Measurements from ENCODE around the gene SPOP.
"Not testable (repeated sequence)": the region's sequence is repeated elsewhere in the genome, so short reads cannot be mapped to it uniquely, and the experiment has no call there.

The SPOP gene

DNA sequence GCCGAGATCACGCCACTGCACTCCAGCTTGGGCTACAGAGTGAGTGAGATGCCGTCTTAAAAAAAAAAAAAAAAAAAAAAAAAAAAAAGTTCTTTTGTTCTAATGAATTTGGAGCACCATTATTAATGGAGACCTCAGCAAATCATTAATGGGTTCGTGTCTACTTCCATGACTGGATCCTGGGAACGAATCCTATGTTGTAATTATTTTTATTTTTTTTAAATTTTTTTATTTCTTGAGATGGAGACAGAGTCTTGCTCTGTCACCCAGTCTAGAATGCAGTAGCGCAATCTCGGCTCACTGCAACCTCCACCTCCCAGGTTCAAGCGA is 30.7 kb downstream of the SPOP start:
- no peak for DNase-seq

- peak; percentile 36 to 40 (median 40) for DNase-seq
Measured at GRCh38 chr17:49646391-49647255, 31.3 kb downstream of the SPOP start.

DNA sequence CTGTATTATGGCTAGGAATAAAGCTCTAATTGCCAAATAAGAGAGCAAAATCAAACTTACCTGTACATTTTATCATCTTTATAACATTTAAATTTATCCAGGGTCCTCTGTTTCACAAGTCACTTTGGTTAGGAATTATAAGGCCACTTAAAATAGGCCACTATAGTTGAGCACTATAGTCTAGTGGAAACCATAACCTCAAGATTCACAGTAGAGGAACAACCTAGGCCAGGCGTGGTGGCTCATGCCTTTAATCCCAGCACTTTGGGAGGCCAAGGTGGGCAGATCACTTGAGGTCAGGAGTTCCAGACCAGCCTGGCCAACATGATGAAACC is 31.9 kb downstream of the SPOP start:
- DNase-seq, result not testable (repeated sequence)

GRCh38 chr17:49645654-49646053 is 32.2 kb downstream of the SPOP start:
- DNase-seq, result no peak

DNA sequence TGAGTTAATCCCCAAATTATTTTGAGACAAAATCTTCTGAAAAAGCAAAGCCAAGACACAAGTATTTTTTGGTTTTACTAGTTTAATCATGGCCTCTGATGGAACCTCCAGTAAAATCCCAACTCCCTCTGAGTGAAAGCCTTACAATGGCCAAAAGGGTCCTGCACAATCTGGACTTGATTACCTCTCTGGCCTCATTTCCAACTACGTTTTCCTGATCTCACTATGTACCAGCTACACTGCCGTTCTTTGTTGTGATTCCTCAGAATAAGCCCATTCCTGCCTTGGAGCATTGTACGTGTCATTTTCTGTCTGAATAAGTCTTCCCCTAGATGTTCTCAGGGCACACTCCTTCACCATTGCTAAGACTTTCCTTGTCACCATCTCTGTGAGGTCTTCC is 37.3 kb downstream of the SPOP start:
- DNase-seq, result no peak

GRCh38 chr17:49638818-49639217 is 39.1 kb downstream of the SPOP start:
- DNase-seq, result no peak

- DNase-seq, result no peak
Measured at GRCh38 chr17:49637739-49638138, 40.2 kb downstream of the SPOP start.

DNA sequence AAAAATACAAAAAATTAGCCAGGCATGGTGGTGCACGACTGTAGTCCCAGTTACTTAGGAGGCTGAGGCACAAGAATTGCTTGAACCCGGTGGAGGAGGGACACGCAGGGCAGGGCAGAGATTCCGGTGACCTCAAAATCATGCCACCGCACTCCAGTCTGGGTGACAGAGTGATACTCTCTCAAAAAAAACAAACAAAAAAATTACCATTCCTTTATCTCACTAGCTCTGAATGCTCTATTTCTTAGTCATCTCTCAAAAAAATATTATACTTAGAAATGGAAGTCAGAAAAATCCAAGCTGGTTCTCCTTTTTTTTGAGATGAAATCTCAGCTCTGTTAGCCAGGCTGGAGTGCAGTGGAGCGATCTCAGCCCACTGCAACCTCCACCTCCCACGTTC is 40.8 kb downstream of the SPOP start:
- peak; percentile 20 to 48 (median 46) for DNase-seq

DNA sequence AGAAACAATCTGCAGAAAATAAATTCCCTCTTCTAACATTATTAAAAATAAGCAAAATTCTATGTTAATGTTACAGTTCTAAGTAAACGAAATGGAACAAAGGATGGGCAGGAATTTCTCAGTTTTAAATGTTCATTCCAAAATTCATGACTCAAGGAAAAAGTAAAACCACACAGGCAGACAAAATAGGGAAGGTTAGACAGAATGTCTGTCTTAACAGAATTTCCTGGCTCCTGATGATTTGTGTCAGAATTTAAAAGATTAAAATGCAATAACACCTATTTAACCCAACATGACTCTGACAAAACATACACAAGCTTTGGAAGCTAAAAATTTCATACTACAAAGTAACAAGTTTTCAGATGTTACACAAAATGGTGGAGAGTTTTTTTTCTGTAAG is 42.8 kb downstream of the SPOP start:
- DNase-seq, result peak in 2 of 3 donors; percentile 13 to 29

DNA sequence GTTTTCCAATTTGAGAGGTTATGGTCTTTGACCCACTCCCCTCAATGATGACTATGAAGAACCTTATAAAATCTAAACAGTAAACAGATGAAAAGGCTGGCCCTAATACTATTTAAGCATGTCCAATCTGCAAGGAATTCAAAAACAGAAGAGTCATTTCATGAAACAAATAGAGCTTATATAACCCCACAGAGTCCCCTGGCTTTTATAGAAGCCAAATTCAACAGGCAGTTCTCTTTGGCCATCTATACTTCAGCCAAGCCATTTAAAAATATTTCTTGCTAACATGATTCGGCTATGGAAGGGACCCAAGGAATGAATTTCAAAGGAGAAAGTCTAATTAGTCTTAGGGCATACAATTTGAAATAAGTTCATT is 43.4 kb downstream of the SPOP start:
- DNase-seq, result no peak

DNA sequence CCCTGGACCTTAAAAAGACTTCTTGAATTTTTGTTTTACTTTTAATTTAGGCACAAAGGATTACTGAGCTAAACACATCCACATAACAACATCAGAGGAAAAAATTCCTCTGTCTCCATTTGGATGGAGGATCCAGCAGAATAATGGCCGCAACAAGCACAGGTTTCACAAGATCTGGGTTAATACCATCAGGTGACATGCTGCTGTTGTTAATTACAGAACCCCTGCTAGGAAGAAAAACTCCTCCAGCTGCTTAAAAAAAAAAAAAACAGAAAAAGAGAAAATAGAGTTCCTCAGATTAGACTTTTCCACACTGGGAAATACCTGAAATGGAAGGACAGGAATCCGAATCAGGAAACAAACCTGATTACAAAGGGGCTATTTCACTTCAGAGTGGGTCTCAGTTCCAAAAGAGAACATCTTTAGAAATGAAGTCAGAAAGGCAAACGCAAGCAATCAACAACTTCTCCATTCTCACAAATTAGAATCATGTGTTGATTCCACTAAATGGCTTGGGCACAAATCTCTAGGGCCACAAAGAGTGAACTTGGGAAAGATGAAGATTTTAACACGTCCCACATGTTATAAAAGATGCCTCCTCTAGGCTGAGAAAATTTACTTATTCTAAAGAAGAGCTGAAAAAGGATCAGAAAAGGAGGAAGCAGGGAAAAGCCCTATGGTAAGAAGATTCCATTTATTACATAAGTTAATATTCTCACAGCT is 44.0 kb downstream of the SPOP start:
- DNase-seq, result peak; percentile 15 to 42 (median 26)

- no peak for DNase-seq
Measured at GRCh38 chr17:49633250-49633649, 44.6 kb downstream of the SPOP start.

- DNase-seq, result no peak
Measured at GRCh38 chr17:49632201-49632600, 45.7 kb downstream of the SPOP start.

DNA sequence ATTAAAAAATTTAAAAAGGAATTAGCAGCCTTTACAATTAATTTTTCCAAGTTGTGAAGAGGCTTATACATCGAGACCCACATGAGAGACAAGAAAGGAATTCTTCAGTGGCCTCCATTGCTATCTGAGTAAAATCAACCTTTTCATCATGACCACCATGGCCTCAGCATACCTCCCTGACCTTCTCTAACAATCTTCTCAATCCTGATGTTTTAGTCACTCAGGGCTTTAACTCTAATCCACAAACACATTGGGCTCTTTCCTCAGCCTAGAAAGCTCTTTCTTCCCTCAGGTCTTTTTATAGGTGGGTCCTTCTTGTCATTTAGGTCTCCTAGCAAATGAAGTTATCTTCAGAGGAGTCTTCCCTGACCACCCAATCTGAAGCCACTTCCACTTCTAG is 46.4 kb downstream of the SPOP start:
- no peak for DNase-seq

DNA sequence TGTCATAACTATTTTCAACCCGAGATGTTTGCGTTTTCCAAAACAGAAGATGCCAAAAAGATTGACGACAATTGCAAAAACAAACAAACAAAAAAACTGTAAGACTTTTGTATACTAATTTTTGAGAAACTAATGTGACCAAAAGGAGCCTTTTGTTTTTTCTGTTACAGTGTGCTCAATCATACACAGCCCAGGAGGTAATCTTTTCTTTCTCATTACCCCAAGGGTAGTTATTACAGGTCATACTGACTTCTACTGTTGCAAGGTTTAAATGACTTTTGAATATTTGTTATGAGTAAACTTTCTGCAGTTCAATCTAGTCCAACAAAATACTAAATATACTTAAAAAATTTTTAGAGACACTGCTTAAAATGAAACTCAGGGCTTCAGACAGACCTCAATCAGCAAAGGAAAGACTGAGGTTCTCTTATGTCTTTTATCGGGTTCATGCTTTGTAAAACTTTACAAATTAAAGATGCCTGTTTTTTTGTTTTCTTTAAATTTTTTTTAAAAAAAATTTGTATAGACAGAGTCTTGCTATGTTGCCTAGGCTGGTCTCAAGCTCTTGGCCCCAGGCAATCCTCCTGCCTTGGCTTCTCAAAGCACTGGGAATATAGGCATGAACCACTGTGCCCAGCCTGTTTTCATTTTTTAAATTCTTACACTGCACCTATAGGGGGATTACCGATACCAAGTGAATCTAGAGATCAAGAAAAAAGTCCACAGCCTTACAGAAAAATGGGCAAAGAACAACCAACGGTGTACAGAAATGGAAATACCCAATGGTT is 47.6 kb downstream of the SPOP start:
- no peak for DNase-seq

DNA sequence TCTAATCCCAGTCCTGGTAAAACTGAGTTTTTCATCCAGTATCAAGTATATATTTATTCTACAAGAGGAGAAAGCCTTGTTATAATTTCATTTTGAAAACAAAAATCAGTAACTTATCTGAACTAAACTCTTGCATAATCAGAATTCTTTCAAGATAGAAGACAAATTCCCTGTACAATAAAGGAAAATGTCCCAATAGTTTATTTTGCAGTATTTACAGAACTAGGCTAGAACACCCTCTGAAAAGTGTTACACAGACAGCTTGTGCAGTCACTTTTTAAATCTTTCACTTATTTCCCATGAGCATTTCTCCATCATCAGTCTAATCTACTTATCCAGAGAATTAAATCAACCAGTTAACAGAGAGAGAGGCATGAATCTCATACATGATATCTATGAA is 48.5 kb downstream of the SPOP start:
- DNase-seq, result no peak

GRCh38 chr17:49624896-49625295 is 53.0 kb downstream of the SPOP start:
- no peak for DNase-seq

DNA sequence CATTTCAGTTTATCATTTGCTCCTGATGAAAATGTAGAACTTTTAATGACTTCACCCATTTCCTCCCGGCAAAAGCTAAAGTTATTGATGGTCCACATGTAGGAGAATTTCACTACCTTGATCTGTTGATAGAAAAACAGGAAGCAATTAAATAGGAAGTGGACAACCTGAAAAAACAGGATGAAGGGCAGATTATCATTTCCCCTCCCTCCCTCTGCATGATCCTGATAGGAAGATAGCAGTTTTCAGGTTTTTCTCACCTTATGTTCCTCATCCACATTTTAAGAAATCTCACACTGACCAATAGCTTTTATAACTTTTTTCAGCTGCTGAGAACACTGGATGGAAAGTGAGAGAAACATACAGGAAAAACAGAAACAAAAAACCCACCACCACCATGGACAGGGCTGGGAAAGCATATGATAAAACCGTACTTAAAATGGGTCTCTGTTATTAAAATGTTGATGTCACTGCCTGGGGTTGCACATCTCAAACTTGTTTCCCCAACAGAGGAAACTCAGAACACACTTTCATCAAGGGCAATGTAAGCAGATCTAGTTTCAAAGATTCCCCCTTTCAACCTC is 55.9 kb downstream of the SPOP start:
- no peak for DNase-seq

GRCh38 chr17:49621420-49621819 is 56.5 kb downstream of the SPOP start:
- DNase-seq, result no peak

DNA sequence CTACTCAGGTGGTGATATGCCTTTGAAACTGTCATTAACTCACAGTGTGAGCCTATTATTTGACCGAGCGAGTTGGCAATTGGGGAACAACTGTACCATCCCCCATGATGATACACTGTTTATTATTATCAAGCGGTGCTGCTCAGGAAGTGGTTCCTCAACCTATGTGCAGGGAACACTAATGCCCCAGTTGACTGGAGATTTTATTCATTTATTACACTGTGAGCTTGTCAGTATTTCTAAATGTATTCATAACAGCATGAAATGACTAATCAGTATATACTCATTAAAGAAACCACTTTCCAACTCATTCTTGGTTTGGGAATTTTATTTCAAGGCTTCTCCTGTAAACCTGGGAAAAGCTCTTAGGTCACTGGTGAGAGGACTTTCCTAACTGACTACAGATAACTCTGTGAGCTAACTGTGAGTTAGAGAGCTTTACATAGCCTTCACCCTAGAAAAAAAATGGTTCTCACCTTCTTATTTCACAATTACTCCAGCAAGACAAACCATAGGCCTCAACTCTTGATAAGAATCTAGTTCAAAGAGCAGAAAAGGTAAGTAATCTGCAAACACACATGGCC is 59.8 kb downstream of the SPOP start:
- DNase-seq, result peak; percentile 60 to 90 (median 76)

- peak; percentile 43 to 53 (median 52) for DNase-seq
Measured at GRCh38 chr17:49616601-49617131, 61.2 kb downstream of the SPOP start.

DNA sequence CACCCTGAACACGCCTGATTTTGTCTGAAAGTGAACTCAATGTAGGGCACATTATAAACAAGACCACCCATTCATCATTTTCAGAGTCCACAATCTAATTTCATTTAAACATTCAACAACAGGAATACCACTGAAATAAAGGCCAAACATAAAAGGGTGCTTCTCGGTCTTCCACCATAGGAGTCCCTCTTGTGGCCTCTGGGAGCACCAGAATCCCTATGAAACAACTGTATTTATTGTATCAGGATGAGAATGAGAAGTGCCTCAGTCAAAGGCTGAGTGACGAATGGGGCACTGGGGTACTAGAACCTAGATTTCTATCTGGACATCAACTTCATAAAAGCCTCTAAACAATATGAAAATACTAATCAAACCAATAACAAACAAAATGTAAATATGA is 61.8 kb downstream of the SPOP start:
- DNase-seq, result no peak
